Esophagus squamous epithelium (tissue), 5 donors: Measurements from ENCODE around the gene RRP1. TPM values are rescaled to one million over a fixed set of nuclear protein-coding genes. Genes with fewer than 3 reads are reported as not detected.
A peak's percentile ranks its signal among the peaks of the same experiment; 100 is the strongest.

Experiments used
- DNase-seq: peaks from one replicate; lab custom pipeline; 2025; lab: John Stamatoyannopoulos, UW
- H3K27ac ChIP-seq, 4 donors: fragments of 200-600 bp; sonication (generic); one replicate each; pipeline ENCODE4 v1.5.1; 2016 to 2019; ENCODE audit warnings: mild to moderate bottlenecking in 1 of 4
- H3K27me3 ChIP-seq, 4 donors: fragments of 200-600 bp; sonication (generic); 1 replicate in 3 of 4; 2 replicates in 1 of 4; pipeline versions ENCODE4 v1.5.1 to v1.6.0; 2017 to 2021; ENCODE audit warnings: antibody characterized with exemption in 1 of 4
- H3K36me3 ChIP-seq, 3 donors: fragments of 200-600 bp; sonication (generic); one replicate each; pipeline ENCODE4 v1.5.1; 2016 to 2019
- H3K4me1 ChIP-seq, 3 donors: fragments of 200-600 bp; sonication (generic); one replicate each; pipeline ENCODE4 v1.5.1; 2017 to 2019
- H3K4me3 ChIP-seq, 4 donors: fragments of 200-600 bp; sonication (generic); 1 replicate in 3 of 4; 2 replicates in 1 of 4; pipeline ENCODE4 v1.5.1; 2016 to 2019; ENCODE audit warnings: mild to moderate bottlenecking in 2 of 4, moderate library complexity in 1 of 4
- H3K9me3 ChIP-seq, 3 donors: fragments of 200-600 bp; sonication (generic); one replicate each; pipeline ENCODE4 v1.5.1; 2016 to 2019
- POLR2A ChIP-seq, 4 donors: fragments of 450-650 bp; IDR thresholded peaks; one replicate each; pipeline ENCODE4 v1.6.1; 2017; ENCODE audit warnings: antibody characterized with exemption in 4 of 4, mild to moderate bottlenecking in 4 of 4, moderate library complexity in 3 of 4
- WGBS, 2 donors: methylation state at CpG; one replicate each; pipeline ENCODE4 v1.1.5; 2018; 5-methylcytosine and 5-hydroxymethylcytosine counted together
- intact Hi-C: fragments of 100-400 bp; cut with DNase I; formaldehyde crosslinking; loops from one replicate; pipeline ENCODE4 v1.15.0; 2022
- total RNA-seq, 4 donors: library from RNA; depleted of rRNA; stranded (reverse); fragments of >200 nt; gene quantifications; one replicate each; pipeline ENCODE4 v1.1.0, GENCODE V29; 2016
- TF ChIP-seq, protein P1 (sequence below), 6 experiments: fragments of 450-650 bp in 4 of 6; fragments of 200-600 bp in 2 of 6; sonication (generic) in 2 of 6; IDR thresholded peaks; one replicate each; pipeline ENCODE4 v1.5.1; 2016 to 2019; ENCODE audit warnings: antibody characterized with exemption in 6 of 6, mild to moderate bottlenecking in 4 of 6, moderate library complexity in 4 of 6
- donor health status: DM: yes; HTN: yes; CAD: no.

The RRP1 gene
- total RNA-seq, 4 donors from 2014 or later: 22.5 to 37.2 (median 30.4) TPM

DNA sequence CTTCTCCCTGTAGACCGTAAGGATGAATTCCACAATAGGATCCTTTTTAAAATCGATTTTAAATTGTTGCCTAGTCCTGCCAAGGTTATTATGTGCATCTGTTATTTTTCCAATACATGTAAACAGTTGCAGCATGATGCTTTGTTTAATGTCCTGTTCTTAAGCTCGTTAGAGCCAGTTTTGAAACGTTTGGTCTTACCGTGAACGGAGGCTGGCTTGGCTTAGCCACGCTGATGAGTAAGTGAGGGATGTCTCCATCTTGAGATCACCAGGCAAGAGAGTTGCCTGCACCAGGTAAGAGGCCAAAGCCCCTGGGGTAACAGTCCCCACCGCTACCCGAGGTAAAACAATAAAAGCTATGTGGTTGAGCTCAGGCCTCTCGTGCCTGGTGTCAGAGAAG is 30.6 kb upstream of the RRP1 start:
- Histone ChIP-seq H3K27me3 (no peaks in the 10 kb centered on the region), H3K9me3 (no peaks in the 10 kb centered on the region), H3K36me3 (peaks cover 27 to 76% (median 29%) of the 10 kb centered on the region in 3 donors), H3K4me1 (peaks cover 11 to 56% (median 33%) of the 10 kb centered on the region in 3 donors), H3K27ac (peak overlapping the region; percentile 77 to 86 (median 82)), H3K4me3 (peak overlapping the region in 1 of 4 donors; percentile 42)
- intact Hi-C loops: no loop called here
- DNase-seq: no peak
- no peak for TF ChIP-seq POLR2A (IDR thresholded peaks at IDR 0.05)
- TF ChIP-seq, protein P1, sequence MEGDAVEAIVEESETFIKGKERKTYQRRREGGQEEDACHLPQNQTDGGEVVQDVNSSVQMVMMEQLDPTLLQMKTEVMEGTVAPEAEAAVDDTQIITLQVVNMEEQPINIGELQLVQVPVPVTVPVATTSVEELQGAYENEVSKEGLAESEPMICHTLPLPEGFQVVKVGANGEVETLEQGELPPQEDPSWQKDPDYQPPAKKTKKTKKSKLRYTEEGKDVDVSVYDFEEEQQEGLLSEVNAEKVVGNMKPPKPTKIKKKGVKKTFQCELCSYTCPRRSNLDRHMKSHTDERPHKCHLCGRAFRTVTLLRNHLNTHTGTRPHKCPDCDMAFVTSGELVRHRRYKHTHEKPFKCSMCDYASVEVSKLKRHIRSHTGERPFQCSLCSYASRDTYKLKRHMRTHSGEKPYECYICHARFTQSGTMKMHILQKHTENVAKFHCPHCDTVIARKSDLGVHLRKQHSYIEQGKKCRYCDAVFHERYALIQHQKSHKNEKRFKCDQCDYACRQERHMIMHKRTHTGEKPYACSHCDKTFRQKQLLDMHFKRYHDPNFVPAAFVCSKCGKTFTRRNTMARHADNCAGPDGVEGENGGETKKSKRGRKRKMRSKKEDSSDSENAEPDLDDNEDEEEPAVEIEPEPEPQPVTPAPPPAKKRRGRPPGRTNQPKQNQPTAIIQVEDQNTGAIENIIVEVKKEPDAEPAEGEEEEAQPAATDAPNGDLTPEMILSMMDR (IDR thresholded peaks at IDR 0.05): no peak
- WGBS, 2 donors: 39 to 41% methylated on average over 9 to 10 of the region's 10 CpGs

DNA sequence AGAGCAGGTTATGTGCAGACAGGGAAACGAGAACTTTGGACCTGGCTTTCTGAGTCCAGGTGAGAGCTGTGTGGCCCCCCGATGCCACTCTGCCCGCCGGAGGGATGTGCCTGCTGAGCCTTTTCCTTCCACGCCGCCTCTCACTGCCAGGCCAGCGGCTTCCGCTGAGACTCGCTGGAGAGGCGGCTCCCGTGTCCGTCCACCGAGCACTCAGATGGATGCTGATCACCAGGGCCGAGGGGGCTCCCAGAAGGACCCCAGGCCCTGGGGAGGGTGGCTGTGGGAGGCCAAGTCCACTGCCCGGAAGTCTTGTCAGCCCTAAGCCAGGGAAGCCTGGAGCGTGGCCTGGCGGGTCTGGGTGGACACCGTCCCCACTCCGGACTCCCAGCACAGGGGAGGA is 29.7 kb upstream of the RRP1 start:
- Histone ChIP-seq H3K36me3 (peaks cover 19 to 67% (median 22%) of the 10 kb centered on the region in 3 donors), H3K4me3 (no peak overlapping the region), H3K27ac (peak overlapping the region; percentile 77 to 86 (median 82)), H3K9me3 (no peaks in the 10 kb centered on the region), H3K27me3 (no peaks in the 10 kb centered on the region), H3K4me1 (peaks cover 19 to 64% (median 39%) of the 10 kb centered on the region in 3 donors)
- intact Hi-C loops: no loop called here
- TF ChIP-seq POLR2A (IDR thresholded peaks at IDR 0.05): no peak
- TF ChIP-seq, protein P1 (IDR thresholded peaks at IDR 0.05): no peak
- 100% methylated on average over 1 of the region's 19 CpGs; no CpG with 5 or more reads in 1 of the 2 donors for WGBS, 2 donors
- DNase-seq: no peak

DNA sequence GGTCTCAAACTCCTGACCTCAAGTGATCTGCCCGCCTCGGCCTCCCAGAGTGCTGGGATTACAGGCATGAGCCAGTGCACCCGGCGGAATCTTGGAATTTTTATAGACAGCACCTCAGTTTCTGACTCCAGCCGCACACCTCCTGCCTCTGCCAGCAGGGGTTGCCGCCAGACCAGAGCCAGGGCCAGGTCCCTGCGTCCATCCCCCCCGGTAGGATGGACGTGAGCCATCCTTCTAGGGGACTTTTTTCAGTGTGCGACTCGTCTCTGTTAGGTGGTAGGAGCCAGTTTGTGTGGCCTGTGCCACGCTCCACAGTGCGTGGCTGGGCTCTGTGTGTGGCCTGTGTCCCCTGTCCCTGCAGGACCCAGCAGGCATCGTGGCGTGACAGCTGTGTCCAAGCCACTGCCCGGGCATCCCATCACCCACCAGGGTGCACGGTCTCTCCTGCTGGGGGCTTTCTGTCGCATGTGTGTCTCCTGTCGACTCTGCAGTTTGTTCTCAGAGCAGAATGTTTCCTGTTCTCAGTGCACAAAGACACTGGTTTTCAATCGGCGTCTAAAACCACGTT is 28.9 kb upstream of the RRP1 start:
- peaks cover 24 to 72% (median 45%) of the 10 kb centered on the region in 3 donors for H3K4me1 ChIP-seq
- intact Hi-C loops: no loop called here
- TF ChIP-seq POLR2A (IDR thresholded peaks at IDR 0.05): no peak
- TF ChIP-seq, protein P1 (IDR thresholded peaks at IDR 0.05): no peak
- H3K36me3 ChIP-seq: peaks cover 11 to 59% (median 20%) of the 10 kb centered on the region in 3 donors
- H3K27me3 ChIP-seq: no peaks in the 10 kb centered on the region
- H3K27ac ChIP-seq: no peak overlapping the region
- WGBS, 2 donors: 81 to 87% methylated on average over 11 to 15 of the region's 22 CpGs
- no peaks in the 10 kb centered on the region for H3K9me3 ChIP-seq
- no peak for DNase-seq
- H3K4me3 ChIP-seq: no peak overlapping the region

DNA sequence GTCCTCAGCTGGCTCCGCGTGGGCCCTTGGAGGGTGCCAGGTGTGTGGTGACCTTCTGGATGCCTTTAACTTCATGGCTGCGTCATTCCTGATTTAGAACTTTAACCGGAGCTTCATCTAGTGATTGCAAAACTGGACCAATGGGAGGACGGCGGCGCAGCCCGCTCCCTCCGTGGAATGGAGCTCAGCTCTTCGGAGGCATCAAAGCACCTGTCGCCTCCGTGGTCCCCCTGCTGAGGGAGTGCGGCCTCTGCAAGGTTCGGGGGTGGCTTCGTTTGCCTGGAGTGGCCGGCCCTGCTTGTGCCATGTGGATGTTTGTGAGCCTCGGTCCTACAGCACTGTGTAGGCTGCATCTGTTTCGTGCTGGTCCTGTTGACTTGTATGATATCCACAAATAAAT is 27.5 kb upstream of the RRP1 start:
- Histone ChIP-seq H3K4me3 (no peak overlapping the region), H3K36me3 (peaks cover 0 to 45% (median 8%) of the 10 kb centered on the region in 3 donors), H3K4me1 (peaks cover 24 to 74% (median 44%) of the 10 kb centered on the region in 3 donors), H3K27me3 (no peaks in the 10 kb centered on the region), H3K9me3 (no peaks in the 10 kb centered on the region), H3K27ac (peak overlapping the region in 2 of 4 donors; percentile 71 to 77)
- intact Hi-C loops: no loop called here
- TF ChIP-seq POLR2A (IDR thresholded peaks at IDR 0.05): no peak
- TF ChIP-seq, protein P1 (IDR thresholded peaks at IDR 0.05): no peak
- DNase-seq: no peak
- 94% methylated on average over 9 of the region's 18 CpGs; no CpG with 5 or more reads in 1 of the 2 donors for WGBS, 2 donors

DNA sequence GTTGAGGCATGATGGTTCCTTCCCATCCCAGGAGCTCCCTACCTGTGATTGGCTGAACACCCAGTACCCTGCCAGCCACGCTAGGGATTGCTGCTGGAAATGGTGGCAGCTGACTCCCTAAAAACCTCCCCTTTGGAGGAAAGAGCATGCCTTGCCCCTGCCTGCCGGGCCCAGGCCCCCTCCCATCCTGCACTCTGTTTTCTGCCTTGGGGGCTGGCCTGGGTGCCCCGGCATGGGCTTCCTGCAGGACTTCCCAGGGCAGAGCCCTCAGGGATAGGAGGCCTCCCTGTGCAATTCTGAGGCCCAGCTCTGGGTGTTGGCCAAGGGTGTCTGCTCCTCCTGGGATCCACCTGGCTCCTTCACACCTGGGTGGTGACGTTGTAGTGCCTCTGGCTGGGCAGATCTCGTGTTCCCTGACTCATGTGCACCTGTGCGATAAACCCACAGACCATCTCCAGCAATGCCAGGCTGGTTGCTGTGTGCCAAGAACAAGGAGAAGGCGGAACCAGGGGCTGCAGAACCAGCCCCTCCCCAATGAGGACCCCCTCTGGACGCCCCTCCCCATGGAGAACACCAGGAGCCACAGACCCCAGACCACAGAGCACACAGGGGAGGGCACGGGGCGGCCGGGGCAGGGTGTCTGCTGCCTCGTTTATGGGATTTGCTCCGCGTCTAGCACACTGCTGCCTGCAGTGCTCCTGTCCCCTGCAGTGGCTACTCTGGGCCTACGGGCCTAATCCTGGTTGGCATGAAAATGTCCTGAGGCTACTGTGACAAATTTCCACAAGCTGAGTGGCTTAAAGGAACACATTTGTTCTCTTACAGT is 26.9 kb upstream of the RRP1 start:
- Histone ChIP-seq H3K4me1 (peaks cover 25 to 74% (median 44%) of the 10 kb centered on the region in 3 donors), H3K9me3 (no peaks in the 10 kb centered on the region), H3K27ac (peak overlapping the region; percentile 58 to 77 (median 66)), H3K27me3 (no peaks in the 10 kb centered on the region), H3K4me3 (no peak overlapping the region), H3K36me3 (peaks cover 0 to 39% (median 4%) of the 10 kb centered on the region in 3 donors)
- no peak for DNase-seq
- WGBS, 2 donors: no CpG with 5 or more reads among the region's 15 CpGs
- TF ChIP-seq, protein P1 (IDR thresholded peaks at IDR 0.05): no peak
- no peak for TF ChIP-seq POLR2A (IDR thresholded peaks at IDR 0.05)
- intact Hi-C loops: no loop called here
